ENCODE results near the gene CACNG1.

Gene CACNG1

GRCh38 chr17:67044016-67044772 is at the start of gene CACNG1:
Gene CACNG1 (plus strand): TSS chr17:67044554. CDS start chr17:67044661, 107 bp downstream.
- DNase-seq (ENCODE audit: low read depth in 1 of 2, low spot score in 1 of 2) = no peak

- no peak for DNase-seq (ENCODE audit: low read depth in 1 of 2, low spot score in 1 of 2)
These were observed 49.3 kb upstream of the CACNG1 start for GRCh38 chr17:66994930-66995535.

GRCh38 chr17:66995944-66996343 is 48.4 kb upstream of the CACNG1 start:
- DNase-seq (ENCODE audit: low read depth in 1 of 2, low spot score in 1 of 2) = no peak

GRCh38 chr17:66996926-66997325 is 47.4 kb upstream of the CACNG1 start:
- DNase-seq (ENCODE audit: low read depth in 1 of 2, low spot score in 1 of 2) = no peak

GRCh38 chr17:67003231-67003630 is 41.1 kb upstream of the CACNG1 start:
- no peak for DNase-seq (ENCODE audit: low read depth in 1 of 2, low spot score in 1 of 2)

GRCh38 chr17:67004181-67004580 is 40.2 kb upstream of the CACNG1 start:
- no peak for DNase-seq (ENCODE audit: low read depth in 1 of 2, low spot score in 1 of 2)

- DNase-seq (ENCODE audit: low read depth in 1 of 2, low spot score in 1 of 2) = no peak
These were observed 37.1 kb upstream of the CACNG1 start for GRCh38 chr17:67007266-67007665.

- no peak for DNase-seq (ENCODE audit: low read depth in 1 of 2, low spot score in 1 of 2)
These were observed 36.3 kb upstream of the CACNG1 start for GRCh38 chr17:67008101-67008500.

GRCh38 chr17:67011527-67012175 is 32.7 kb upstream of the CACNG1 start:
- DNase-seq (ENCODE audit: low read depth in 1 of 2, low spot score in 1 of 2) = no peak

GRCh38 chr17:67013891-67014290 is 30.5 kb upstream of the CACNG1 start:
- DNase-seq (ENCODE audit: low read depth in 1 of 2, low spot score in 1 of 2) = no peak

GRCh38 chr17:67015001-67015400 is 29.4 kb upstream of the CACNG1 start:
- DNase-seq (ENCODE audit: low read depth in 1 of 2, low spot score in 1 of 2) = no peak

GRCh38 chr17:67016039-67016762 is 28.2 kb upstream of the CACNG1 start:
- DNase-seq (ENCODE audit: low read depth in 1 of 2, low spot score in 1 of 2) = no peak

- no peak for DNase-seq (ENCODE audit: low read depth in 1 of 2, low spot score in 1 of 2)
These were observed 26.4 kb upstream of the CACNG1 start for GRCh38 chr17:67017910-67018309.

- DNase-seq (ENCODE audit: low read depth in 1 of 2, low spot score in 1 of 2) = no peak
These were observed 25.6 kb upstream of the CACNG1 start for GRCh38 chr17:67018471-67019434.

- DNase-seq (ENCODE audit: low read depth in 1 of 2, low spot score in 1 of 2) = no peak
These were observed 24.5 kb upstream of the CACNG1 start for GRCh38 chr17:67019809-67020208.

- no peak for DNase-seq (ENCODE audit: low read depth in 1 of 2, low spot score in 1 of 2)
These were observed 24.0 kb upstream of the CACNG1 start for GRCh38 chr17:67020293-67020766.

GRCh38 chr17:67021196-67021595 is 23.2 kb upstream of the CACNG1 start:
- DNase-seq (ENCODE audit: low read depth in 1 of 2, low spot score in 1 of 2) = no peak

- no peak for DNase-seq (ENCODE audit: low read depth in 1 of 2, low spot score in 1 of 2)
These were observed 22.5 kb upstream of the CACNG1 start for GRCh38 chr17:67021743-67022450.

- DNase-seq (ENCODE audit: low read depth in 1 of 2, low spot score in 1 of 2) = no peak
These were observed 21.9 kb upstream of the CACNG1 start for GRCh38 chr17:67022451-67022810.

- DNase-seq (ENCODE audit: low read depth in 1 of 2, low spot score in 1 of 2) = no peak
These were observed 19.6 kb upstream of the CACNG1 start for GRCh38 chr17:67024736-67025135.
